GM21447 (cell line): ENCODE data around the gene HMGCLL1.

Experiments used
- ATAC-seq: cut with Tn5 transposase; IDR thresholded peaks from one replicate; pipeline ENCODE4 v1.9.1; 2021; ENCODE audit not compliant: unreplicated experiment

Gene HMGCLL1

GRCh38 chr6:55578537-55579363, at the start of gene HMGCLL1:
Gene HMGCLL1, minus strand, starts transcription at chr6:55579192. Its CDS starts 137 bp downstream, at chr6:55579055.
- no peak for ATAC-seq

GRCh38 chr6:55621993-55622392, 43.0 kb upstream of the HMGCLL1 start:
- ATAC-seq = no peak

- no peak for ATAC-seq
These were observed 42.3 kb upstream of the HMGCLL1 start for GRCh38 chr6:55621244-55621643.

GRCh38 chr6:55617272-55617671, 38.3 kb upstream of the HMGCLL1 start:
- ATAC-seq = no peak

GRCh38 chr6:55604021-55604420, 25.0 kb upstream of the HMGCLL1 start:
- no peak for ATAC-seq

GRCh38 chr6:55601120-55601519, 22.1 kb upstream of the HMGCLL1 start:
- no peak for ATAC-seq

- ATAC-seq = no peak
These were observed 15.4 kb upstream of the HMGCLL1 start for GRCh38 chr6:55594442-55594841.

GRCh38 chr6:55584654-55585354, 5.8 kb upstream of the HMGCLL1 start:
- no peak for ATAC-seq

- ATAC-seq = no peak
These were observed 2.2 kb downstream of the HMGCLL1 start for GRCh38 chr6:55576811-55577210.

GRCh38 chr6:55574556-55574955, 4.4 kb downstream of the HMGCLL1 start:
- ATAC-seq = no peak

GRCh38 chr6:55569638-55570037, 9.4 kb downstream of the HMGCLL1 start:
- no peak for ATAC-seq

- ATAC-seq = no peak
These were observed 10.1 kb downstream of the HMGCLL1 start for GRCh38 chr6:55568808-55569439.

- ATAC-seq = no peak
These were observed 11.4 kb downstream of the HMGCLL1 start for GRCh38 chr6:55567558-55567957.

GRCh38 chr6:55566036-55566710, 12.8 kb downstream of the HMGCLL1 start:
- no peak for ATAC-seq

- ATAC-seq = no peak
These were observed 16.7 kb downstream of the HMGCLL1 start for GRCh38 chr6:55562318-55562717.

- ATAC-seq = no peak
These were observed 18.6 kb downstream of the HMGCLL1 start for GRCh38 chr6:55560290-55560885.

GRCh38 chr6:55557146-55557545, 21.8 kb downstream of the HMGCLL1 start:
- no peak for ATAC-seq

GRCh38 chr6:55545791-55546190, 33.2 kb downstream of the HMGCLL1 start:
- no peak for ATAC-seq

- ATAC-seq = no peak
These were observed 35.2 kb downstream of the HMGCLL1 start for GRCh38 chr6:55543633-55544309.

GRCh38 chr6:55541024-55541423, 38.0 kb downstream of the HMGCLL1 start:
- ATAC-seq = no peak
